ENCODE data around the gene DSCAML1.

Gene DSCAML1

GRCh38 chr11:117569911-117570310, 227.1 kb downstream of the DSCAML1 start:
- H3K4me3 ChIP-seq (ENCODE audit: low read depth, low read length) = no peak overlapping the region
- DNase-seq (ENCODE audit: low read depth) = no peak
- TF ChIP-seq, protein P1, sequence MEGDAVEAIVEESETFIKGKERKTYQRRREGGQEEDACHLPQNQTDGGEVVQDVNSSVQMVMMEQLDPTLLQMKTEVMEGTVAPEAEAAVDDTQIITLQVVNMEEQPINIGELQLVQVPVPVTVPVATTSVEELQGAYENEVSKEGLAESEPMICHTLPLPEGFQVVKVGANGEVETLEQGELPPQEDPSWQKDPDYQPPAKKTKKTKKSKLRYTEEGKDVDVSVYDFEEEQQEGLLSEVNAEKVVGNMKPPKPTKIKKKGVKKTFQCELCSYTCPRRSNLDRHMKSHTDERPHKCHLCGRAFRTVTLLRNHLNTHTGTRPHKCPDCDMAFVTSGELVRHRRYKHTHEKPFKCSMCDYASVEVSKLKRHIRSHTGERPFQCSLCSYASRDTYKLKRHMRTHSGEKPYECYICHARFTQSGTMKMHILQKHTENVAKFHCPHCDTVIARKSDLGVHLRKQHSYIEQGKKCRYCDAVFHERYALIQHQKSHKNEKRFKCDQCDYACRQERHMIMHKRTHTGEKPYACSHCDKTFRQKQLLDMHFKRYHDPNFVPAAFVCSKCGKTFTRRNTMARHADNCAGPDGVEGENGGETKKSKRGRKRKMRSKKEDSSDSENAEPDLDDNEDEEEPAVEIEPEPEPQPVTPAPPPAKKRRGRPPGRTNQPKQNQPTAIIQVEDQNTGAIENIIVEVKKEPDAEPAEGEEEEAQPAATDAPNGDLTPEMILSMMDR (IDR thresholded peaks at IDR 0.05; ENCODE audit: control insufficient read depth, extremely low read depth, insufficient read depth) = no peak

GRCh38 chr11:117565709-117566108, 231.3 kb downstream of the DSCAML1 start:
- H3K4me3 ChIP-seq (ENCODE audit: low read depth, low read length) = no peak overlapping the region
- TF ChIP-seq, protein P1 (IDR thresholded peaks at IDR 0.05; ENCODE audit: control insufficient read depth, extremely low read depth, insufficient read depth) = no peak
- no peak for DNase-seq (ENCODE audit: low read depth)

DNA sequence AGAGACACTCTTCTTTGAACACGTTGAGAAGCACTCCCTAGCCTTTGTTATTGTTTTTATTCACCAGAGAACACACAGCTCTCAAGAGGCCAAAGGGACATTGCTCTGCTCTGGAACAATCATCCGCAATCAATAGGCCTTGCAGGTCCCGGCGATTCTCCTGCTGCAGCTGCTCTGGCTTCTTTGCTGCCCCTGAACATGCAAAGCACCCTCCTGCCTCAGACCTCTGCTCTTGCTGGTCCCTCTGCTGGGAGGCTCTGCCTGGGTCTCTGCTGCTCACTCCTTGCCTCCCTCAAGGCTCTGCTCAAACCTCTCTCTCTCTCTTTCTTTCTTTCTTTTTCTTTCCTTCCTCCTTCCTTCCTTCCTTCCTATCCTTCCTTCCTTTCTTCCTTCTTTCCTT, 232.7 kb downstream of the DSCAML1 start:
- no peak for DNase-seq (ENCODE audit: low read depth)
- TF ChIP-seq, protein P1 (IDR thresholded peaks at IDR 0.05; ENCODE audit: control insufficient read depth, extremely low read depth, insufficient read depth) = no peak
- H3K4me3 ChIP-seq (ENCODE audit: low read depth, low read length) = no peak overlapping the region

DNA sequence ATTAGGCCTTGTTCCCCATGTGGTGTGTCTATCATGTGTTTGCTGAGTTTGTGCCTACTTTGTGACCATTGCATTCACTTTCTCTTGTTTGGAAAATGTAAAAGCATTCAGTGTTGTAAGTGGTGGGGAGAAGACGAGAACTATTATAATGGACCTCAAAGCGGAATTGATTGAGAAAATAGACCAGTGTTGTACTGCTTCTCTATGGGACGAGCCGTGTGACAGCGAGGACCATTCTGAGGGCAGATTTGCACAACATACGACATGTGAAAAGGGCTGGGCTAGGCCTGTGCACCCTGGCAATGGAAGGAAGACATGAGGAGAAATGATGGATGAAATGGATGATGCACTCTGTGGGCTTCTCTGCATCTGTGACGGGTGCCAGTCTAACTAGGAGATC, 233.5 kb downstream of the DSCAML1 start:
- DNase-seq (ENCODE audit: low read depth) = no peak
- TF ChIP-seq, protein P1 (IDR thresholded peaks at IDR 0.05; ENCODE audit: control insufficient read depth, extremely low read depth, insufficient read depth) = no peak
- H3K4me3 ChIP-seq (ENCODE audit: low read depth, low read length) = no peak overlapping the region

GRCh38 chr11:117562136-117562535, 234.9 kb downstream of the DSCAML1 start:
- DNase-seq (ENCODE audit: low read depth) = no peak
- H3K4me3 ChIP-seq (ENCODE audit: low read depth, low read length) = no peak overlapping the region
- TF ChIP-seq, protein P1 (IDR thresholded peaks at IDR 0.05; ENCODE audit: control insufficient read depth, extremely low read depth, insufficient read depth) = no peak

DNA sequence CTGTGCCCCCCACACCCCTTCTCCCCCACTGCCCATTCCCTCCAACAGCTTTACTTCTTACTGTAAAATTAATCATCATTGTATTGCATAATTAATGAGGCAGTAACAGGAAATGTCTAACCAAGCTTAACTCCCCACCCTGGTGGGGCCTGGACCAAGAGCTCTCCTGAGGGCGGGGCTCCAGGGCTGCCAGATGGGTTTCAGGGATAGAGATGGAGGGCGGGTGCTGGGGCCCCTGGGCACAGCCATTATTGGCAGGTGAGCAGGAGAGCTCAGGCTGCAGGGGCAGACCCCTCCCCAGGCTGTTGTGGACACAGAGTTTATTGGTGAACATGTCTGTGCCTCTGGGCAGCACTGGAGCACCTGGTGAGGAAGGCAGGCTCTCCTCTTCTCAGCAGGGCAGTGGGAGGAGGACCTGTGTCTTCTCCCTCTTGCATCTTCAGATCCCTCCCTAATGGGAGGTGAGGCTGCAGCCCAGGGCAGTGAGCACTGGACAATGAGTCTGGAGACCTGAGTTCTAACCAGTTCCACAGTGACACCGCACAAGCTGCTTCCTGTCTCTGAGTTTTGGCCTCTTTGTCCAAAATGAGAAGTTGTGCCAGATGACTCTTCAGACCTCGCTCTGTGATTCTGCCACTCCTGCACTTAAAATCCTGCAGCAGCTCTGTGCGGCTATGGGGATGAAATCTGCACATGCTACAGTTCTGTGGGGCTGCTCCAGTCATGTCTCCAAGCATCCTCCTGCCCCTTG, 236.1 kb downstream of the DSCAML1 start:
- TF ChIP-seq, protein P1 (IDR thresholded peaks at IDR 0.05; ENCODE audit: control insufficient read depth, extremely low read depth, insufficient read depth) = no peak
- no peak for DNase-seq (ENCODE audit: low read depth)

DNA sequence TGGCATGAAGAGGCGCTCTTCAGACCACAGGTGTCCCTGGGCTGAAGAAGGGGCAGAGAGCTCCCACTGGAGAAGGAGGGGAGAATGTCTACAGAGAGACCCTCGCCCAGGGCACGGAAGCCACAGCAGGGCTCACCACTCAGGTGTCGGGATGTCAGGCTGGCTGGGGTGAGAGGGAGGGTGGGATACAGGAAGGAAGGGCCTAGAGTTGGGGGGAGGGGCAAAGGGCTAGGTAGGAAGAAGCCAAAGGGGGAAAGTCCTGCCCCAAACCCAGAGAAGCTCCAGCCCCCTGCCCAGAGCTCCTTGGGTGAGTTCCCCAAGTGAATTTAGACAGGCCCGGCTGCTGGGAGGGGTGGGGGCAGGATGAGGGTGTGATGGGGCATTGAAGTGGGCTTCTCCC, 237.3 kb downstream of the DSCAML1 start:
- DNase-seq (ENCODE audit: low read depth) = no peak
- TF ChIP-seq, protein P1 (IDR thresholded peaks at IDR 0.05; ENCODE audit: control insufficient read depth, extremely low read depth, insufficient read depth) = no peak
- no peak overlapping the region for H3K4me3 ChIP-seq (ENCODE audit: low read depth, low read length)

More for the DNA sequence above, 236.1 kb downstream of the DSCAML1 start:
- no peak overlapping the region for H3K4me3 ChIP-seq (ENCODE audit: low read depth, low read length)
